Measurements from ENCODE around the gene GRIN2A.

GRCh38 chr16:9906218-9906617 lies 276.0 kb downstream of the GRIN2A start:
- TF ChIP-seq FOXP2 (optimal IDR thresholded peaks at IDR 0.05; ENCODE audit: control extremely low read depth, extremely low read length, insufficient read depth) (no peak), EZH2 (IDR thresholded peaks at IDR 0.05) (no peak), POLR2AphosphoS5 (IDR thresholded peaks at IDR 0.05; ENCODE audit: borderline replicate concordance, low read depth, low read length) (no peak)

Measured in SK-N-MC (cell line).